Measurements from ENCODE around the gene FOXN3.

DNA sequence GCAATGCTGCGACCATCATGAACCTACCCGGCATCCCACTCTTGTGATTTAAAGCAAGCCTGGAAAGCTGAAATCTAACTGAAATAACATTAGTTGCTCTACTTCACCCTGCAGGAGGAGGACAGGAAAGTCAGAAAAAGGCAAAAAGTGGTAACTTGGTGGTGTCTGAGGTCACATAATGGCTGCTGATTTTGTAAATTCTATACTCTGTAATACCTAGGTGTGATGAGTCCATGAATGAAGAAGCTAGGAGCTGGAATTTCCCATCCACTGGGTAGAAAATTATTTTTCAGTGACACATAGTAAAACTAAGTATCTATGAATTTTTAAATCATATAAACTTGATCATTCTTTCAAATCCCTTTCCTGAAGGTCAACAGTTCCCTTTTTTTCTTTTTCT, 183.8 kb downstream of the FOXN3 start:
- TF ChIP-seq TCF7L2 (IDR thresholded peaks at IDR 0.05; ENCODE audit: low read depth, low read length) (no peak), SIN3A (IDR thresholded peaks at IDR 0.05; ENCODE audit: borderline replicate concordance, insufficient read depth, low read depth, low read length) (no peak), POLR2AphosphoS5 (IDR thresholded peaks at IDR 0.05; ENCODE audit: low read depth, low read length) (no peak)
